Endothelial cell of umbilical vein (primary cell): Measurements from ENCODE around the gene SSH2.

Experiments
- EZH2 ChIP-seq: IDR thresholded peaks from 2 replicates; pipeline ENCODE4 v1.6.1; 2012; ENCODE audit warnings: borderline replicate concordance, low read depth, mild to moderate bottlenecking, moderate library complexity, low read length, inconsistent platforms; ENCODE audit not compliant: severe bottlenecking
- POLR2A ChIP-seq: IDR thresholded peaks from 2 replicates; pipeline ENCODE4 v1.6.1; 2012; ENCODE audit warnings: low read depth, mild to moderate bottlenecking, control low read depth, low read length
- POLR2AphosphoS5 ChIP-seq: IDR thresholded peaks from 2 replicates; pipeline ENCODE4 v1.6.1; 2012; ENCODE audit warnings: low read depth, mild to moderate bottlenecking, control low read depth, low read length, moderate library complexity; ENCODE audit not compliant: insufficient read depth
- TF ChIP-seq, protein P1 (sequence below), 2 donors: IDR thresholded peaks; 1 replicate in 1 of 2; 2 replicates in 1 of 2; pipeline ENCODE4 v1.5.1; 2011; ENCODE audit warnings: low read length in 2 of 2, mild to moderate bottlenecking in 2 of 2, moderate library complexity in 2 of 2, control low read depth in 1 of 2, inconsistent platforms in 1 of 2, low read depth in 1 of 2; ENCODE audit not compliant: insufficient read depth in 1 of 2; ENCODE audit errors: extremely low read depth in 1 of 2

DNA sequence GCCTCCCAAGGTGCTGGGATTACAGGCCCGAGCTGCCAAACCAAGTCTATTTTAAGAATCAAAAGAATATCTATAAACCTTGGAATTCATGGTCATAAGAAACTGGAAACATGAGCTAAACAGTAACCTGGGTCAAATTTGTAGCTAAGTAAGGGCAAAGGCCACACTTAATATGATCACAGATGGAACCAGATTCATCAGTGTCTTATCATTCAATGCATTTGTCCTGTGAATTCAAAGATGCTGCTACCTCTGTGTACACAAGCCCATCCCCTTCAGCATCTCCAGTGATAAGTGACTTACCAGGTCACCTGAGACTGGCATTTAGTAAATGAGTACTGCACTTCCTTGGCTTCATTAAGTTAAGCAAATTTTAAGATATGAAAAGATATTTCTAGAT is 108.1 kb downstream of the SSH2 start:
- TF ChIP-seq, protein P1, sequence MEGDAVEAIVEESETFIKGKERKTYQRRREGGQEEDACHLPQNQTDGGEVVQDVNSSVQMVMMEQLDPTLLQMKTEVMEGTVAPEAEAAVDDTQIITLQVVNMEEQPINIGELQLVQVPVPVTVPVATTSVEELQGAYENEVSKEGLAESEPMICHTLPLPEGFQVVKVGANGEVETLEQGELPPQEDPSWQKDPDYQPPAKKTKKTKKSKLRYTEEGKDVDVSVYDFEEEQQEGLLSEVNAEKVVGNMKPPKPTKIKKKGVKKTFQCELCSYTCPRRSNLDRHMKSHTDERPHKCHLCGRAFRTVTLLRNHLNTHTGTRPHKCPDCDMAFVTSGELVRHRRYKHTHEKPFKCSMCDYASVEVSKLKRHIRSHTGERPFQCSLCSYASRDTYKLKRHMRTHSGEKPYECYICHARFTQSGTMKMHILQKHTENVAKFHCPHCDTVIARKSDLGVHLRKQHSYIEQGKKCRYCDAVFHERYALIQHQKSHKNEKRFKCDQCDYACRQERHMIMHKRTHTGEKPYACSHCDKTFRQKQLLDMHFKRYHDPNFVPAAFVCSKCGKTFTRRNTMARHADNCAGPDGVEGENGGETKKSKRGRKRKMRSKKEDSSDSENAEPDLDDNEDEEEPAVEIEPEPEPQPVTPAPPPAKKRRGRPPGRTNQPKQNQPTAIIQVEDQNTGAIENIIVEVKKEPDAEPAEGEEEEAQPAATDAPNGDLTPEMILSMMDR (IDR thresholded peaks at IDR 0.05; ENCODE audit: extremely low read depth in 1 of 2, insufficient read depth in 1 of 2, low read depth in 1 of 2, low read length in 2 of 2), result no peak
- TF ChIP-seq POLR2AphosphoS5 (no peak), POLR2A (no peak), EZH2 (no peak)
